A549 (cell line): ENCODE measurements around the gene USP36. TPM values are rescaled to one million over a fixed set of nuclear protein-coding genes. Genes with fewer than 3 reads are reported as not detected.

Source experiments
- ATAC-seq, 2 experiments: fragments of 200-7000 bp in 1 of 2; fragments of >200 bp in 1 of 2; cut with Nextera tagmentation in 1 of 2; cut with Tn5 transposase in 1 of 2; 3 replicates each; pipeline versions ENCODE4 v1.8.0 to v1.9.1; 2018 to 2020; ENCODE audit warnings: mild to moderate bottlenecking in 1 of 2, moderate library complexity in 1 of 2
- CTCF ChIA-PET: fragments of 300-600 bp; sonication (Branson Sonifier 250); formaldehyde crosslinking; extraction: SDS; loops from one replicate; lab custom pipeline; 2021; ENCODE audit warnings: antibody characterized with exemption, inconsistent platforms; lab: Yijun Ruan, JAX
- POLR2A ChIA-PET: fragments of 350-600 bp; formaldehyde crosslinking; extraction: SDS; loops from one replicate; lab custom pipeline; 2021; ENCODE audit warnings: antibody characterized with exemption, inconsistent platforms; lab: Yijun Ruan, JAX
- DNase-seq, 2 experiments: peaks; one replicate each; pipeline versions ENCODE4 v3.0.0 to v3.0.0-alpha.2; 2011 to 2016; ENCODE audit warnings: low read depth in 1 of 2, low spot score in 1 of 2
- FAIRE-seq: peaks from 2 replicates; lab custom pipeline; 2011; peaks lifted over from hg19 to GRCh38; lab: Jason Lieb, UNC
- H3K27ac ChIP-seq, 2 experiments: fragments of >200 bp; sonication (Bioruptor Twin); formaldehyde crosslinking; 3 replicates each; pipeline ENCODE4 v1.5.1; 2016 to 2017
- H3K4me1 ChIP-seq: fragments of >200 bp; sonication (Bioruptor Twin); formaldehyde crosslinking; 3 replicates; pipeline ENCODE4 v1.6.1; 2016
- H3K4me2 ChIP-seq: fragments of >200 bp; sonication (Bioruptor Twin); formaldehyde crosslinking; 3 replicates; pipeline ENCODE4 v1.6.1; 2016
- H3K4me3 ChIP-seq: fragments of >200 bp; sonication (Bioruptor Twin); formaldehyde crosslinking; 3 replicates; pipeline ENCODE4 v1.5.1; 2016
- H3K9me3 ChIP-seq: fragments of >200 bp; sonication (Bioruptor Twin); formaldehyde crosslinking; 3 replicates; pipeline ENCODE4 v1.6.1; 2016
- BHLHE40 ChIP-seq: IDR thresholded peaks from 2 replicates; pipeline ENCODE4 v1.6.1; 2012; ENCODE audit warnings: low read depth, low read length, inconsistent platforms
- CEBPB ChIP-seq, 2 experiments: fragments of >200 bp in 1 of 2; sonication (Bioruptor Twin) in 1 of 2; formaldehyde crosslinking in 1 of 2; IDR thresholded peaks; 2 replicates each; pipeline ENCODE4 v1.6.1; 2012 to 2016
- CHD2 ChIP-seq: fragments of 150-350 bp; IDR thresholded peaks from 2 replicates; pipeline ENCODE4 v1.6.1; 2014; ENCODE audit warnings: low read length; ENCODE audit not compliant: partially characterized antibody
- EHF ChIP-seq: fragments of 250-450 bp; sonication (Bioruptor Pico); IDR thresholded peaks from 2 replicates; pipeline ENCODE4 v1.5.0; 2020; ENCODE audit warnings: mild to moderate bottlenecking
- ELK1 ChIP-seq: fragments of 150-350 bp; IDR thresholded peaks from 2 replicates; pipeline ENCODE4 v1.6.1; 2014; ENCODE audit warnings: low read depth, mild to moderate bottlenecking, low read length
- FOXS1 ChIP-seq: fragments of 250-450 bp; sonication (Bioruptor Pico); IDR thresholded peaks from 2 replicates; pipeline ENCODE4 v1.5.0; 2020; ENCODE audit warnings: mild to moderate bottlenecking, moderate library complexity
- HES2 ChIP-seq: fragments of >200 bp; sonication (Bioruptor Twin); formaldehyde crosslinking; IDR thresholded peaks from 2 replicates; pipeline ENCODE4 v1.6.1; 2016
- HEYL ChIP-seq: fragments of 250-450 bp; sonication (Bioruptor Pico); IDR thresholded peaks from 2 replicates; pipeline ENCODE4 v1.8.0; 2021; ENCODE audit warnings: mild to moderate bottlenecking, moderate library complexity
- MAZ ChIP-seq: fragments of 150-350 bp; IDR thresholded peaks from 2 replicates; pipeline ENCODE4 v1.6.1; 2014; ENCODE audit warnings: antibody characterized with exemption, low read depth, low read length, borderline replicate concordance
- MYC ChIP-seq: IDR thresholded peaks from 2 replicates; pipeline ENCODE4 v1.6.1; 2012; ENCODE audit warnings: mild to moderate bottlenecking, inconsistent platforms, low read length, improper control_type of control experiment, borderline replicate concordance
- NPAS2 ChIP-seq: fragments of 250-450 bp; sonication (Bioruptor Pico); IDR thresholded peaks from 2 replicates; pipeline ENCODE4 v1.8.0; 2022; ENCODE audit warnings: mild to moderate bottlenecking, moderate library complexity, borderline replicate concordance
- NR3C1 ChIP-seq: fragments of >200 bp; sonication (Bioruptor Twin); formaldehyde crosslinking; IDR thresholded peaks from 3 replicates; pipeline ENCODE4 v1.6.1; 2017
- POLR2AphosphoS2 ChIP-seq: conservative IDR thresholded peaks from 2 replicates; pipeline ENCODE4 v1.6.1; 2012; ENCODE audit warnings: low read length, improper control_type of control experiment, inconsistent platforms
- RAD21 ChIP-seq, 2 experiments: fragments of >200 bp in 1 of 2; sonication (Bioruptor Twin) in 1 of 2; formaldehyde crosslinking in 1 of 2; IDR thresholded peaks in 1 of 2; conservative IDR thresholded peaks in 1 of 2; 2 replicates in 1 of 2; 3 replicates in 1 of 2; pipeline ENCODE4 v1.6.1; 2012 to 2018; ENCODE audit warnings: inconsistent platforms in 1 of 2
- RARB ChIP-seq: fragments of 250-450 bp; sonication (Bioruptor Pico); IDR thresholded peaks from 2 replicates; pipeline ENCODE4 v1.8.0; 2021; ENCODE audit warnings: mild to moderate bottlenecking, moderate library complexity
- RNF2 ChIP-seq: fragments of 200-600 bp; sonication (generic); IDR thresholded peaks from 2 replicates; pipeline ENCODE4 v1.6.1; 2016; ENCODE audit warnings: low read depth, mild to moderate bottlenecking, antibody characterized with exemption, moderate library complexity, borderline replicate concordance
- SMC3 ChIP-seq: fragments of >200 bp; sonication (Bioruptor Twin); formaldehyde crosslinking; IDR thresholded peaks from 3 replicates; pipeline ENCODE4 v1.6.1; 2018; ENCODE audit warnings: inconsistent platforms
- TFCP2L1 ChIP-seq: fragments of 250-450 bp; sonication (Bioruptor Pico); IDR thresholded peaks from 2 replicates; pipeline ENCODE4 v1.5.0; 2021; ENCODE audit warnings: mild to moderate bottlenecking
- ZC3H11A ChIP-seq: fragments of 450-650 bp; IDR thresholded peaks from 2 replicates; pipeline ENCODE4 v1.6.1; 2014; ENCODE audit warnings: antibody characterized with exemption, mild to moderate bottlenecking
- WGBS: methylation state at CpG from one replicate; pipeline ENCODE4 v1.1.6; 2017; ENCODE audit errors: missing lambda C conversion rate; 5-methylcytosine and 5-hydroxymethylcytosine counted together
- polyA plus RNA-seq, 4 experiments: library from polyadenylated mRNA; depleted of rRNA in 3 of 4; stranded (reverse); fragments of >200 nt; fragmentation: RNase III in 1 of 4; extraction: RNeasy Plus Mini Kit Qiagen cat#74134 plus additional on column Dnase treatment in 1 of 4; gene quantifications; 2 replicates in 3 of 4; 3 replicates in 1 of 4; pipeline ENCODE4 v1.2.3, GENCODE V29; 2011 to 2017
- TF ChIP-seq, protein P1 (sequence below): fragments of >200 bp; sonication (Bioruptor Twin); formaldehyde crosslinking; IDR thresholded peaks from 3 replicates; pipeline ENCODE4 v1.5.1; 2016
- TF ChIP-seq, protein P2 (sequence below): IDR thresholded peaks from 2 replicates; pipeline ENCODE4 v1.6.1; 2012
- TF ChIP-seq, protein P3 (sequence below): fragments of 200-600 bp; sonication (generic); IDR thresholded peaks from 2 replicates; pipeline ENCODE4 v1.6.1; 2016; ENCODE audit warnings: antibody characterized with exemption, mild to moderate bottlenecking, moderate library complexity

USP36 gene
- polyA plus RNA-seq, 2 of the 4 experiments (the other 2 are of a cell fraction) = 41.1 to 49.0 TPM

GRCh38 chr17:78788451-78788850, 52.2 kb downstream of the USP36 start:
- WGBS = 94% methylated on average over 7 of the region's 7 CpGs
- POLR2A ChIA-PET = no interaction called here
- CTCF ChIA-PET = interaction anchor here (1.0 to 5.3 kb wide), 8 partner anchors 10 to 183 kb away, joined by 3 to 49 read pairs (median 8); no protein-coding TSS in a partner anchor
- ATAC-seq (no peak), DNase-seq (no peak), FAIRE-seq (no peak)
- no peaks in the 10 kb centered on the region for H3K9me3 ChIP-seq
- H3K4me1 ChIP-seq = peaks cover 13% of the 10 kb centered on the region; the same call in 2 of the 3 replicates
- H3K4me3 ChIP-seq = no peak overlapping the region
- TF ChIP-seq TFCP2L1 (no peak), MAZ (no peak), NR3C1 (no peak), CHD2 (no peak), CEBPB (IDR thresholded peaks at IDR 0.05) (no peak), NPAS2 (CRISPR knock-in tag) (no peak), EHF (CRISPR knock-in tag) (no peak), RNF2 (no peak), SMC3 (no peak), MYC (no peak)
- H3K27ac ChIP-seq = no peak overlapping the region
- H3K4me2 ChIP-seq = no peak overlapping the region

DNA sequence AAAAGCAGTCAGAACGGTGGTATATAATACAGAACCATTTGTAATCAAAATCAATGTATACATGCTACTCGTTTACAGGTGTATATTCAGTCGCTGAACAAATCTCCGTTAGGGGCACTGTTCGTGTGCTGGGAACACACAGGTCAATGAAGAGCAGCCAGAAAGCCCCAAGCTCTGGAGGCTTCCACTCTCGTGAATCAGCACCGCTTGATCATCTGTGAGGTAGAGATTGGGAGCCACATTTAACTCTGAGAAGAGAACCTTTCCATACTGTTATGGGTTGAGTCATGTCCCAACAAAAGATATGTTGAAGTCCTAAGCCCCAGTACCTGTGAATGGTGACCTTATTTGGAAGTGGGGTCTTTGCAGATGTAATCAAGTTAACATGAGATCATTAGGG, 53.2 kb downstream of the USP36 start:
- FAIRE-seq = no peak
- ChIA-PET CTCF (interaction anchor here (0.6 to 5.3 kb wide), 14 partner anchors 12 to 453 kb away, joined by 3 to 49 read pairs (median 4); no protein-coding TSS in a partner anchor), POLR2A (no interaction called here)
- TF ChIP-seq, protein P1, sequence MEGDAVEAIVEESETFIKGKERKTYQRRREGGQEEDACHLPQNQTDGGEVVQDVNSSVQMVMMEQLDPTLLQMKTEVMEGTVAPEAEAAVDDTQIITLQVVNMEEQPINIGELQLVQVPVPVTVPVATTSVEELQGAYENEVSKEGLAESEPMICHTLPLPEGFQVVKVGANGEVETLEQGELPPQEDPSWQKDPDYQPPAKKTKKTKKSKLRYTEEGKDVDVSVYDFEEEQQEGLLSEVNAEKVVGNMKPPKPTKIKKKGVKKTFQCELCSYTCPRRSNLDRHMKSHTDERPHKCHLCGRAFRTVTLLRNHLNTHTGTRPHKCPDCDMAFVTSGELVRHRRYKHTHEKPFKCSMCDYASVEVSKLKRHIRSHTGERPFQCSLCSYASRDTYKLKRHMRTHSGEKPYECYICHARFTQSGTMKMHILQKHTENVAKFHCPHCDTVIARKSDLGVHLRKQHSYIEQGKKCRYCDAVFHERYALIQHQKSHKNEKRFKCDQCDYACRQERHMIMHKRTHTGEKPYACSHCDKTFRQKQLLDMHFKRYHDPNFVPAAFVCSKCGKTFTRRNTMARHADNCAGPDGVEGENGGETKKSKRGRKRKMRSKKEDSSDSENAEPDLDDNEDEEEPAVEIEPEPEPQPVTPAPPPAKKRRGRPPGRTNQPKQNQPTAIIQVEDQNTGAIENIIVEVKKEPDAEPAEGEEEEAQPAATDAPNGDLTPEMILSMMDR = peak; percentile 72
- peak in 1 of 2 experiments; percentile 21; a peak in 1 of 5 replicates for TF ChIP-seq RAD21 (conservative IDR thresholded peaks at IDR 0.05 in 1 of 2, IDR thresholded peaks at IDR 0.05 in 1 of 2)
- no peak for TF ChIP-seq HEYL
- Histone ChIP-seq H3K9me3 (no peaks in the 10 kb centered on the region), H3K4me3 (no peak overlapping the region), H3K4me2 (no peak overlapping the region), H3K27ac (0 out of 6 replicates have a peak overlapping the region, but pooled peaks of 1 of the 2 experiments have one; percentile 28), H3K4me1 (peaks cover 13% of the 10 kb centered on the region; the same call in 2 of the 3 replicates)
- 36% methylated on average over 7 of the region's 7 CpGs for whole genome bisulfite sequencing
- peak; percentile 40 to 70; a peak in 5 of 6 replicates for ATAC-seq
- peak; percentile 73 to 78 for DNase-seq

DNA sequence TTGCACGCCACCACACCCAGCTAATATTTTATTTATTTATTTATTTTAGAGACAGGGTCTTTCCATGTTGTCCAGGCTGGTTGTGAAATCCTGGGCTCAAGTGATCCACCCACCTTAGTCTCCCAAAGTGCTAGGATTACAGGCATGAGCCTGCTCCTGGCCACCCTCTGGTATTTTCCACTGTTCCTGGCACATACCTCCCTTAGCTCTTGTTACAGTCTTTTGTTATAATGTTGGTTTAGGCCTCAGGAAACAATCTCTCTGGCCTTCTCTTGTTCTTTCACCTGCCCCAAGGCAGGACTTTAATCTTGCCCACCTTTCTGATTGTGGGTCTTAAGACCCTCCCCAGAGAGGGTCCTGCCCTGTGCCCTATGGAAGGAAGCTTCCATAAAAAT, 55.0 kb downstream of the USP36 start:
- FAIRE-seq = no peak

DNA sequence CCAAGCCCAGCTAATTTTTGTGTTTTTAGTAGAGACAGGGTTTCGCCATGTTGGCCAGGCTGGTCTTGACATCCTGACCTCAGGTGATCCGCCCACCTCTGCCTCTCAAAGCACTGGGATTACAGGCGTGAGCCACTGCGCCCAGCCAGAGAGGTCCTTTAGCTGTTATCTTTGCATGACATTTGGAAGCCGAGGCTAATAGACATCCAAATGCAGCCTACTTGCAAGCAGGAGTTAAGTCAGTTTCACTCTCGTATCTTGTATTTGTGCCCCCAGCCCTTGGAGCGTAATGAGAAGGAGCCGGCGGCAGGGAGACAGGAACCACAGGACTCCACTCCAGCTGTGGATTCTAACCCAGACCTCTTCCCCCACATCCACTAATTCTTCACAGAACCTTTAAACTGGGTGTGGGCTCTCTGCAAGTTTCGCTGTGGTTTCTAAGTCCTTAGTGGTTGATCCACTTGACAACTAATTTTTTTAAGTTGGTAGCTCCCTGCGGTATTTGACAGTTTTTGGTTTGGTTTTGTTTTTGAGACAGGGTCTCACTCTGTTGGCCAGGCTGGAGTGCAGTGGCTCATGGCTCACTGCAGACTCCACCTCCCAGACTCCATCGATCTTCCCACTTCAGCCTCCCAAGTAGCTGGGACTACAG, 55.5 kb downstream of the USP36 start:
- Histone ChIP-seq H3K4me2 (no peak overlapping the region), H3K4me1 (peaks cover 22% of the 10 kb centered on the region), H3K27ac (no peak overlapping the region), H3K4me3 (no peak overlapping the region), H3K9me3 (no peaks in the 10 kb centered on the region)
- ChIA-PET CTCF (interaction anchor here (1.1 to 5.3 kb wide), 11 partner anchors 10 to 288 kb away, joined by 3 to 49 read pairs (median 5); no protein-coding TSS in a partner anchor), POLR2A (no interaction called here)
- DNase-seq = no peak
- ATAC-seq = no peak
- FAIRE-seq = no peak
- 93% methylated on average over 12 of the region's 12 CpGs for WGBS
- TF ChIP-seq RAD21 (conservative IDR thresholded peaks at IDR 0.05 in 1 of 2, IDR thresholded peaks at IDR 0.05 in 1 of 2) = no peak
- no peak for TF ChIP-seq HES2
- no peak for TF ChIP-seq NR3C1
- no peak for TF ChIP-seq ZC3H11A
- TF ChIP-seq, protein P2, sequence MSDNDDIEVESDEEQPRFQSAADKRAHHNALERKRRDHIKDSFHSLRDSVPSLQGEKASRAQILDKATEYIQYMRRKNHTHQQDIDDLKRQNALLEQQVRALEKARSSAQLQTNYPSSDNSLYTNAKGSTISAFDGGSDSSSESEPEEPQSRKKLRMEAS = no peak
- no peak for TF ChIP-seq RARB (CRISPR knock-in tag)
- TF ChIP-seq, protein P3, sequence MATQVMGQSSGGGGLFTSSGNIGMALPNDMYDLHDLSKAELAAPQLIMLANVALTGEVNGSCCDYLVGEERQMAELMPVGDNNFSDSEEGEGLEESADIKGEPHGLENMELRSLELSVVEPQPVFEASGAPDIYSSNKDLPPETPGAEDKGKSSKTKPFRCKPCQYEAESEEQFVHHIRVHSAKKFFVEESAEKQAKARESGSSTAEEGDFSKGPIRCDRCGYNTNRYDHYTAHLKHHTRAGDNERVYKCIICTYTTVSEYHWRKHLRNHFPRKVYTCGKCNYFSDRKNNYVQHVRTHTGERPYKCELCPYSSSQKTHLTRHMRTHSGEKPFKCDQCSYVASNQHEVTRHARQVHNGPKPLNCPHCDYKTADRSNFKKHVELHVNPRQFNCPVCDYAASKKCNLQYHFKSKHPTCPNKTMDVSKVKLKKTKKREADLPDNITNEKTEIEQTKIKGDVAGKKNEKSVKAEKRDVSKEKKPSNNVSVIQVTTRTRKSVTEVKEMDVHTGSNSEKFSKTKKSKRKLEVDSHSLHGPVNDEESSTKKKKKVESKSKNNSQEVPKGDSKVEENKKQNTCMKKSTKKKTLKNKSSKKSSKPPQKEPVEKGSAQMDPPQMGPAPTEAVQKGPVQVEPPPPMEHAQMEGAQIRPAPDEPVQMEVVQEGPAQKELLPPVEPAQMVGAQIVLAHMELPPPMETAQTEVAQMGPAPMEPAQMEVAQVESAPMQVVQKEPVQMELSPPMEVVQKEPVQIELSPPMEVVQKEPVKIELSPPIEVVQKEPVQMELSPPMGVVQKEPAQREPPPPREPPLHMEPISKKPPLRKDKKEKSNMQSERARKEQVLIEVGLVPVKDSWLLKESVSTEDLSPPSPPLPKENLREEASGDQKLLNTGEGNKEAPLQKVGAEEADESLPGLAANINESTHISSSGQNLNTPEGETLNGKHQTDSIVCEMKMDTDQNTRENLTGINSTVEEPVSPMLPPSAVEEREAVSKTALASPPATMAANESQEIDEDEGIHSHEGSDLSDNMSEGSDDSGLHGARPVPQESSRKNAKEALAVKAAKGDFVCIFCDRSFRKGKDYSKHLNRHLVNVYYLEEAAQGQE = no peak
- no peak for TF ChIP-seq TFCP2L1
- no peak for TF ChIP-seq ELK1
- TF ChIP-seq BHLHE40 = no peak
- no peak for TF ChIP-seq FOXS1 (CRISPR knock-in tag)
- no peak for TF ChIP-seq POLR2AphosphoS2

More for the DNA sequence above, 55.0 kb downstream of the USP36 start:
- 94% methylated on average over 1 of the region's 1 CpG for WGBS
- no peak overlapping the region for H3K4me2 ChIP-seq
- ChIA-PET POLR2A (no interaction called here), CTCF (interaction anchor here (0.6 to 5.3 kb wide), 12 partner anchors 10 to 289 kb away, joined by 3 to 49 read pairs (median 5); no protein-coding TSS in a partner anchor)
- peaks cover 18% of the 10 kb centered on the region for H3K4me1 ChIP-seq
- H3K4me3 ChIP-seq = no peak overlapping the region
- no peaks in the 10 kb centered on the region for H3K9me3 ChIP-seq
- ATAC-seq (no peak), DNase-seq (no peak)
- no peak overlapping the region for H3K27ac ChIP-seq
- TF ChIP-seq MAZ = no peak
